Measurements from ENCODE around the gene ADGRD2.

GRCh38 chr9:124496075-124496449, 45.8 kb downstream of the ADGRD2 start:
- TF ChIP-seq POLR2A (IDR thresholded peaks at IDR 0.05) (no peak), CTCF (IDR thresholded peaks at IDR 0.05) (no peak)

Data from lower leg skin (tissue), 3 donors.